ENCODE measurements around the gene CFLAR.
"Not testable (repeated sequence)": the region's sequence is repeated elsewhere in the genome, so short reads cannot be mapped to it uniquely, and the experiment has no call there.

CFLAR gene

DNA sequence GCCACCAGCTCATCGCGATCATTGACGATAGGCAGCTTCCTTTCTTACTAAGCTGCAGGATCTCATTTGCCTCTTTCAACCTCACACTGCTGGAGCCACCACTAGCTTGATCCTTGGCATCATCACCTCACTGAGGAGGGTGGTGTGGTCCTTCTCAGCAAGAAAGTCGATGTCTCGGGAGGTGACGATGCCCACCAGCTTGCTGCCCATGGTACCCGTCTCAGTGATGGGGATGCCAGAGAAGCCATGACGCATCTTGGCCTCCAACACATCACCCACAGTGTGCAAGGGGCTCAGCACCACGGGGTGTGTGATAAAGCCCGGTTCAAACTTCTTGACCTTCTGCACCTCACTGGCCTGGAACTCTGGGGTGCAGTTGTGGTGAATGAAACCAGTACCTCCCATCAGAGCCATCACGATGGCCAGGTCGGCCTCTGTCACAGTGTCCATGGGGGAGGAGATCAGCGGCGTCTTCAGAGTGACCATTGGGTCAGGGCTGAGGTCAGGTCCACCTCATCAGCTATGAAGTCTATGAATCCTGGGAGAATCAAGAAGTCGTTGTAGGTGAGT is 22.5 kb downstream of the CFLAR start:
- Mint-ChIP-seq H3K36me3 (ENCODE audit: low read depth) (no peaks in the 10 kb centered on the region), H3K27ac (peak overlapping the region; percentile 68), H3K27me3 (ENCODE audit: low read depth, poor library complexity) (peaks cover 5% of the 10 kb centered on the region), H3K9me3 (no peaks in the 10 kb centered on the region), H3K4me3 (no peak overlapping the region), H3K4me1 (peaks cover 25% of the 10 kb centered on the region)
- no peak for DNase-seq
- TF ChIP-seq CTCF (IDR thresholded peaks at IDR 0.05): no peak

DNA sequence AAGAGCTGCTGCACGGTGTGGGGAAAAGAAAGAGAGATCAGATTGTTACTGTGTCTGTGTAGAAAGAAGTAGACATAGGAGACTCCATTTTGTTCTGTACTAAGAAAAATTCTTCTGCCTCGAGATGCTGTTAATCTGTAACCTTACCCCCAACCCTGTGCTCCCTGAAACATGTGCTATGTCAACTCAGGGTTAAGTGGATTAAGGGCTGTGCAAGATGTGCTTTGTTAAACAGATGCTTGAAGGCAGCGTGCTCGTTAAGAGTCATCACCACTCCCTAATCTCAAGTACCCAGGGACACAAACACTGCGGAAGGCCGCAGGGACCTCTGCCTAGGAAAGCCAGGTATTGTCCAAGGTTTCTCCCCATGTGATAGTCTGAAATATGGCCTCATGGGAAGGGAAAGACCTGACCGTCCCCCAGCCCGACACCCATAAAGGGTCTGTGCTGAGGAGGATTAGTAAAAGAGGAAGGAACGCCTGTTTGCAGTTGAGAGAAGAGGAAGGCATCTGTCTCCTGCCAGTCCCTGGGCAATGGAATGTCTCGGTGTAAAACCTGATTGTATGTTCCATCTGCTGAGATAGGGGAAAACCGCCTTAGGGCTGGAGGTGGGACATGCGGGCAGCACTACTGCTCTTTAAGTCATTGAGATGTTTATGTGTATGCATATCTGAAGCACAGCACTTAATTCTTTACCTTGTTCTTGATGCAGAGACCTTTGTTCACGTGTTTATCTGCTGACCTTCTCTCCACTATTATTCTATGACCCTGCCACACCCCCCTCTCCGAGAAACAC is 23.2 kb downstream of the CFLAR start:
- Mint-ChIP-seq H3K27ac (peak overlapping the region; percentile 68), H3K4me1 (peaks cover 25% of the 10 kb centered on the region)
- not testable (repeated sequence) for H3K27me3 Mint-ChIP-seq (ENCODE audit: low read depth, poor library complexity); H3K4me3 Mint-ChIP-seq; DNase-seq; H3K9me3 Mint-ChIP-seq; H3K36me3 Mint-ChIP-seq (ENCODE audit: low read depth)

- Mint-ChIP-seq H3K4me3 (no peak overlapping the region), H3K36me3 (ENCODE audit: low read depth) (no peaks in the 10 kb centered on the region), H3K27ac (no peak overlapping the region), H3K4me1 (peaks cover 23% of the 10 kb centered on the region), H3K9me3 (no peaks in the 10 kb centered on the region), H3K27me3 (ENCODE audit: low read depth, poor library complexity) (peaks cover 4% of the 10 kb centered on the region)
- TF ChIP-seq CTCF (IDR thresholded peaks at IDR 0.05): no peak
- DNase-seq: no peak
Observed at GRCh38 chr2:201139836-201140604, 24.1 kb downstream of the CFLAR start.

- Mint-ChIP-seq H3K36me3 (ENCODE audit: low read depth) (no peaks in the 10 kb centered on the region), H3K4me1 (peaks cover 2% of the 10 kb centered on the region), H3K27me3 (ENCODE audit: low read depth, poor library complexity) (peaks cover 6% of the 10 kb centered on the region), H3K9me3 (no peaks in the 10 kb centered on the region), H3K4me3 (no peak overlapping the region), H3K27ac (no peak overlapping the region)
- no peak for DNase-seq
- no peak for TF ChIP-seq CTCF (IDR thresholded peaks at IDR 0.05)
Observed at GRCh38 chr2:201144101-201145051, 28.4 kb downstream of the CFLAR start.

DNA sequence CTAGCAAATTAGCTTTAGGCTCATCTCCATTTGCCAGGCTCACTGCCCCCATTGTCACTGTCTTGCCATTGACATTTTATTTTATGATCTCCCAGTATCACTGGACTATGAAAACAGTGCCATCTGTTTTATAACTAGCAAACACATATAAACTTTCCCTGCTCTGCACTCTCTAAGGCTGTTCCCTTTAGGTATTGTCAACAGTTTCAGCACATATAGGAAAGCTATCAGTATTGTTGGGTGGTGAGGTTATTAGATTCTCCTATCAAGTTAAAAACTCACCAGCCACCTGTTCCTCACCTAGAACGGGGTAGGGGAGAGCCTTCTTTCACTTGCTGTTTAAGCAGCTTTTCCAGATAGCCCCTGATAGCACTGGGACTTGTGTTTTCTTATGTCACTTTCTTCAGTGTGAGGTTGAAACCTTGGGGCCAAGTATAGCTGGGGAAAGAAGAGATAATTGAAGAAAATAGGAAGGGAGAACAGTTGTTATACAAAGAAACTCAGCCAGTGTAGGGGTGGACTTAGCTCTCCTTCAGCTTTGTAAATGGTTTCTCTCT is 32.5 kb downstream of the CFLAR start:
- peak overlapping the region; percentile 5 for H3K27ac Mint-ChIP-seq
- TF ChIP-seq CTCF (IDR thresholded peaks at IDR 0.05): no peak
- DNase-seq: no peak
- H3K4me3 Mint-ChIP-seq: no peak overlapping the region
- H3K9me3 Mint-ChIP-seq: no peaks in the 10 kb centered on the region
- no peaks in the 10 kb centered on the region for H3K4me1 Mint-ChIP-seq
- peaks cover 6% of the 10 kb centered on the region for H3K27me3 Mint-ChIP-seq (ENCODE audit: low read depth, poor library complexity)
- H3K36me3 Mint-ChIP-seq (ENCODE audit: low read depth): no peaks in the 10 kb centered on the region

All from nephron progenitor cell (in vitro differentiated cells).